ENCODE measurements around the gene FANCC.

Gene FANCC

GRCh38 chr9:95095641-95096355 lies 221.7 kb downstream of the FANCC start:
- Histone ChIP-seq H2AK5ac (ENCODE audit: low read length, severe bottlenecking) (peak overlapping the region; percentile 38), H3K23ac (ENCODE audit: low read length in 2 of 2) (no peak overlapping the region), H3K9ac (ENCODE audit: low read length) (no peak overlapping the region), H4K8ac (ENCODE audit: low read length) (no peak overlapping the region), H3K36me3 (ENCODE audit: control insufficient read depth in 1 of 2, insufficient read depth in 2 of 2, low read depth in 1 of 2, low read length in 2 of 2) (peaks cover 0 to 34% of the 10 kb centered on the region in 2 experiments), H2BK12ac (ENCODE audit: low read length in 2 of 2) (no peak overlapping the region), H3K79me1 (replicated peaks; ENCODE audit: low read length, poor library complexity, severe bottlenecking) (peaks cover 31% of the 10 kb centered on the region), H3K9me3 (ENCODE audit: control insufficient read depth, low read length) (no peaks in the 10 kb centered on the region), H2AFZ (ENCODE audit: low read depth, low read length) (no peak overlapping the region), H3K14ac (ENCODE audit: low read length in 2 of 2) (peak overlapping the region in 1 of 2 experiments; percentile 11), H3K18ac (ENCODE audit: low read depth in 1 of 2, low read length in 2 of 2) (no peak overlapping the region), H4K91ac (ENCODE audit: low read length) (no peak overlapping the region), H2BK5ac (ENCODE audit: low read depth, low read length, poor library complexity, severe bottlenecking) (no peak overlapping the region), H2BK15ac (ENCODE audit: low read depth, poor library complexity, severe bottlenecking) (no peak overlapping the region), H2BK120ac (ENCODE audit: low read depth, low read length) (no peak overlapping the region), H3K4ac (ENCODE audit: low read depth in 1 of 2, low read length in 2 of 2) (no peak overlapping the region), H3K4me1 (ENCODE audit: control insufficient read depth, insufficient read depth, low read depth, low read length) (peaks cover 55% of the 10 kb centered on the region), H3K4me3 (ENCODE audit: insufficient read depth in 1 of 2, low read depth in 1 of 2, low read length in 2 of 2) (no peak overlapping the region), H3K27me3 (ENCODE audit: control insufficient read depth in 1 of 2, insufficient read depth in 1 of 2, low read length in 2 of 2) (no peaks in the 10 kb centered on the region), H3K4me2 (ENCODE audit: low read length, poor library complexity, severe bottlenecking) (no peak overlapping the region), H3K27ac (ENCODE audit: low read length, poor library complexity, severe bottlenecking) (no peak overlapping the region)
- no peak for DNase-seq
- 91% methylated on average over 21 of the region's 22 CpGs for WGBS

GRCh38 chr9:95094002-95094401 lies 223.5 kb downstream of the FANCC start:
- H3K23ac ChIP-seq (ENCODE audit: low read length in 2 of 2) = no peak overlapping the region
- peaks cover 35% of the 10 kb centered on the region for H3K79me1 ChIP-seq (replicated peaks; ENCODE audit: low read length, poor library complexity, severe bottlenecking)
- no peak overlapping the region for H3K18ac ChIP-seq (ENCODE audit: low read depth in 1 of 2, low read length in 2 of 2)
- no peak overlapping the region for H2BK5ac ChIP-seq (ENCODE audit: low read depth, low read length, poor library complexity, severe bottlenecking)
- 87% methylated on average over 10 of the region's 10 CpGs for WGBS
- H3K36me3 ChIP-seq (ENCODE audit: control insufficient read depth in 1 of 2, insufficient read depth in 2 of 2, low read depth in 1 of 2, low read length in 2 of 2) = peaks cover 0 to 45% of the 10 kb centered on the region in 2 experiments
- H2AFZ ChIP-seq (ENCODE audit: low read depth, low read length) = no peak overlapping the region
- no peak for DNase-seq
- H3K14ac ChIP-seq (ENCODE audit: low read length in 2 of 2) = no peak overlapping the region
- no peak overlapping the region for H3K4ac ChIP-seq (ENCODE audit: low read depth in 1 of 2, low read length in 2 of 2)
- no peak overlapping the region for H3K4me3 ChIP-seq (ENCODE audit: insufficient read depth in 1 of 2, low read depth in 1 of 2, low read length in 2 of 2)
- no peak overlapping the region for H2AK5ac ChIP-seq (ENCODE audit: low read length, severe bottlenecking)
- no peak overlapping the region for H2BK120ac ChIP-seq (ENCODE audit: low read depth, low read length)
- H4K8ac ChIP-seq (ENCODE audit: low read length) = no peak overlapping the region
- peak overlapping the region; percentile 87 for H3K27ac ChIP-seq (ENCODE audit: low read length, poor library complexity, severe bottlenecking)
- no peak overlapping the region for H2BK12ac ChIP-seq (ENCODE audit: low read length in 2 of 2)
- no peaks in the 10 kb centered on the region for H3K9me3 ChIP-seq (ENCODE audit: control insufficient read depth, low read length)
- H2BK15ac ChIP-seq (ENCODE audit: low read depth, poor library complexity, severe bottlenecking) = no peak overlapping the region
- H3K9ac ChIP-seq (ENCODE audit: low read length) = no peak overlapping the region
- H3K27me3 ChIP-seq (ENCODE audit: control insufficient read depth in 1 of 2, insufficient read depth in 1 of 2, low read length in 2 of 2) = no peaks in the 10 kb centered on the region
- no peak overlapping the region for H4K91ac ChIP-seq (ENCODE audit: low read length)
- peaks cover 58% of the 10 kb centered on the region for H3K4me1 ChIP-seq (ENCODE audit: control insufficient read depth, insufficient read depth, low read depth, low read length)
- H3K4me2 ChIP-seq (ENCODE audit: low read length, poor library complexity, severe bottlenecking) = no peak overlapping the region

GRCh38 chr9:95093586-95093985 lies 223.9 kb downstream of the FANCC start:
- H2AFZ ChIP-seq (ENCODE audit: low read depth, low read length) = no peak overlapping the region
- no peak overlapping the region for H3K4me3 ChIP-seq (ENCODE audit: insufficient read depth in 1 of 2, low read depth in 1 of 2, low read length in 2 of 2)
- H3K14ac ChIP-seq (ENCODE audit: low read length in 2 of 2) = peak overlapping the region in 1 of 2 experiments; percentile 81
- peaks cover 39% of the 10 kb centered on the region for H3K79me1 ChIP-seq (replicated peaks; ENCODE audit: low read length, poor library complexity, severe bottlenecking)
- peak overlapping the region in 1 of 2 experiments; percentile 68 for H2BK12ac ChIP-seq (ENCODE audit: low read length in 2 of 2)
- H2AK5ac ChIP-seq (ENCODE audit: low read length, severe bottlenecking) = peak overlapping the region; percentile 55
- H4K91ac ChIP-seq (ENCODE audit: low read length) = peak overlapping the region; percentile 45
- no peak overlapping the region for H2BK15ac ChIP-seq (ENCODE audit: low read depth, poor library complexity, severe bottlenecking)
- peak overlapping the region in 1 of 2 experiments; percentile 51 for H3K18ac ChIP-seq (ENCODE audit: low read depth in 1 of 2, low read length in 2 of 2)
- no peak overlapping the region for H3K23ac ChIP-seq (ENCODE audit: low read length in 2 of 2)
- peaks cover 60% of the 10 kb centered on the region for H3K4me1 ChIP-seq (ENCODE audit: control insufficient read depth, insufficient read depth, low read depth, low read length)
- H3K27me3 ChIP-seq (ENCODE audit: control insufficient read depth in 1 of 2, insufficient read depth in 1 of 2, low read length in 2 of 2) = no peaks in the 10 kb centered on the region
- peaks cover 0 to 50% of the 10 kb centered on the region in 2 experiments for H3K36me3 ChIP-seq (ENCODE audit: control insufficient read depth in 1 of 2, insufficient read depth in 2 of 2, low read depth in 1 of 2, low read length in 2 of 2)
- 94% methylated on average over 15 of the region's 16 CpGs for WGBS
- no peak for DNase-seq
- no peaks in the 10 kb centered on the region for H3K9me3 ChIP-seq (ENCODE audit: control insufficient read depth, low read length)
- no peak overlapping the region for H3K4ac ChIP-seq (ENCODE audit: low read depth in 1 of 2, low read length in 2 of 2)
- H3K4me2 ChIP-seq (ENCODE audit: low read length, poor library complexity, severe bottlenecking) = no peak overlapping the region
- H4K8ac ChIP-seq (ENCODE audit: low read length) = no peak overlapping the region
- no peak overlapping the region for H2BK5ac ChIP-seq (ENCODE audit: low read depth, low read length, poor library complexity, severe bottlenecking)
- no peak overlapping the region for H2BK120ac ChIP-seq (ENCODE audit: low read depth, low read length)
- no peak overlapping the region for H3K9ac ChIP-seq (ENCODE audit: low read length)
- peak overlapping the region; percentile 87 for H3K27ac ChIP-seq (ENCODE audit: low read length, poor library complexity, severe bottlenecking)

DNA sequence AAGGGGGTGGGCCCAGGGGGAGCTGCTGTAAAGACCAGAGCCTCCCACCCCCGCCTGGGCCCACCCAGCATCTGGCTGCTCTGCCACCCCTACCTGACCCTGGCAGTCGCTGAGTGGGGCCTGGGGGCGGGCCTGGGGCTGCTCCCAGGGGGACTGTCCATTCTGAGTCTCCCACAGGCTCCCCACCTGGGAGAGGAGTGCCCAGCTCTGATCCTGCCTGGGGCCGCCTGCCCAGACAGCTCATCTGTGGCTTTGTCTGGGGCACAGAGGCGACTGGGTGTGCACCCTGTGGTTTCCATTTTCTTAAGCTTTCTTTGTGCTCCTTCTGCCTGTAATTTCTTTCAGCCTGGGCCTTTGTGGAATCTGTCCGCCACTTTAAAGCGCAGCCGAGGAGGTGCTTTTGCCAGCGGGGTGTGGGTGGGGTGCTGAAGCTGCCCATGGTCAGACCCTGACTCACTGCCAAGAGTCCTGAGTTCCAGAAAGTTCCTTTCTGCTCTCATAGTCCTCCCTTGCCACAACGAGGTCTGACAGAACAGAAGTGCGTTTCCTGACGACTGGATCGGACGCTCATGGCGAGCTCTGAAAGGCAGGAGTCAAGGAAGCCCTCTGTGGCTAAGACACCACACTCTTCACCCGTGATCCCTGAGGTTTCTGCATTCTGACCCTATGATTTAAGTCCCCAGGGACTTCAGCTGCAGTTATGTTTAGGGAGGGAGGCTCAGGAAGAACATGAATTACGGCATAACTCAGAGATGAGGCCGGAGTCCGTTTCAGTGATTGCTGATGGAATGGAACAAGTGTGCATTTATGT lies 225.0 kb downstream of the FANCC start:
- H3K23ac ChIP-seq (ENCODE audit: low read length in 2 of 2) = no peak overlapping the region
- peak overlapping the region in 1 of 2 experiments; percentile 20 for H2BK12ac ChIP-seq (ENCODE audit: low read length in 2 of 2)
- peak; percentile 92 for DNase-seq
- no peak overlapping the region for H3K4ac ChIP-seq (ENCODE audit: low read depth in 1 of 2, low read length in 2 of 2)
- peak overlapping the region; percentile 22 for H4K8ac ChIP-seq (ENCODE audit: low read length)
- peaks cover 57% of the 10 kb centered on the region for H3K4me1 ChIP-seq (ENCODE audit: control insufficient read depth, insufficient read depth, low read depth, low read length)
- H2AFZ ChIP-seq (ENCODE audit: low read depth, low read length) = no peak overlapping the region
- no peak overlapping the region for H2AK5ac ChIP-seq (ENCODE audit: low read length, severe bottlenecking)
- 26% methylated on average over 19 of the region's 19 CpGs for WGBS
- H2BK15ac ChIP-seq (ENCODE audit: low read depth, poor library complexity, severe bottlenecking) = no peak overlapping the region
- peak overlapping the region; percentile 12 for H2BK120ac ChIP-seq (ENCODE audit: low read depth, low read length)
- H3K4me3 ChIP-seq (ENCODE audit: insufficient read depth in 1 of 2, low read depth in 1 of 2, low read length in 2 of 2) = no peak overlapping the region
- H3K36me3 ChIP-seq (ENCODE audit: control insufficient read depth in 1 of 2, insufficient read depth in 2 of 2, low read depth in 1 of 2, low read length in 2 of 2) = peaks cover 3 to 59% of the 10 kb centered on the region in 2 experiments
- H3K27me3 ChIP-seq (ENCODE audit: control insufficient read depth in 1 of 2, insufficient read depth in 1 of 2, low read length in 2 of 2) = no peaks in the 10 kb centered on the region
- H3K79me1 ChIP-seq (replicated peaks; ENCODE audit: low read length, poor library complexity, severe bottlenecking) = peaks cover 35% of the 10 kb centered on the region
- peak overlapping the region; percentile 59 for H2BK5ac ChIP-seq (ENCODE audit: low read depth, low read length, poor library complexity, severe bottlenecking)
- H3K18ac ChIP-seq (ENCODE audit: low read depth in 1 of 2, low read length in 2 of 2) = peak overlapping the region; percentile 23 to 40
- H3K14ac ChIP-seq (ENCODE audit: low read length in 2 of 2) = no peak overlapping the region
- peak overlapping the region; percentile 19 for H4K91ac ChIP-seq (ENCODE audit: low read length)
- H3K4me2 ChIP-seq (ENCODE audit: low read length, poor library complexity, severe bottlenecking) = no peak overlapping the region
- H3K27ac ChIP-seq (ENCODE audit: low read length, poor library complexity, severe bottlenecking) = peak overlapping the region; percentile 87
- peak overlapping the region; percentile 31 for H3K9ac ChIP-seq (ENCODE audit: low read length)
- H3K9me3 ChIP-seq (ENCODE audit: control insufficient read depth, low read length) = no peaks in the 10 kb centered on the region

Data from mesenchymal stem cell (in vitro differentiated cells and primary cell).